Karpas-422 (cell line): ENCODE measurements around the gene ARHGAP22. TPM values are rescaled to one million over a fixed set of nuclear protein-coding genes. Genes with fewer than 3 reads are reported as not detected.

ENCODE experiments used
- DNase-seq: peaks from one replicate; pipeline ENCODE4 v3.0.0-alpha.2; 2015
- H2AFZ ChIP-seq: fragments of 200-600 bp; sonication (generic); 2 replicates; pipeline ENCODE4 v1.6.1; 2014; ENCODE audit warnings: antibody characterized with exemption, low read length, mixed read lengths
- H3K27ac ChIP-seq: fragments of 200-600 bp; sonication (generic); 2 replicates; pipeline ENCODE4 v1.5.1; 2014; ENCODE audit warnings: mild to moderate bottlenecking, low read length, moderate library complexity
- H3K27me3 ChIP-seq: fragments of 200-600 bp; sonication (generic); 2 replicates; pipeline ENCODE4 v1.6.1; 2014; ENCODE audit warnings: low read length, mixed read lengths
- H3K36me3 ChIP-seq: fragments of 200-600 bp; sonication (generic); 2 replicates; pipeline ENCODE4 v1.6.1; 2014; ENCODE audit warnings: low read length, mixed read lengths; ENCODE audit not compliant: insufficient read depth
- H3K4me1 ChIP-seq: fragments of 200-600 bp; sonication (generic); 2 replicates; pipeline ENCODE4 v1.6.1; 2014; ENCODE audit warnings: mild to moderate bottlenecking, low read length, mixed read lengths
- H3K4me2 ChIP-seq: fragments of 200-600 bp; sonication (generic); 2 replicates; pipeline ENCODE4 v1.6.1; 2014; ENCODE audit warnings: low read length, low read depth, mild to moderate bottlenecking; ENCODE audit not compliant: poor library complexity, severe bottlenecking
- H3K4me3 ChIP-seq: fragments of 200-600 bp; sonication (generic); 2 replicates; pipeline ENCODE4 v1.5.1; 2014; ENCODE audit warnings: mild to moderate bottlenecking, antibody characterized with exemption, low read length, mixed read lengths
- H3K79me2 ChIP-seq: fragments of 200-600 bp; sonication (generic); 2 replicates; pipeline ENCODE4 v1.6.1; 2014; ENCODE audit warnings: mild to moderate bottlenecking, low read length, mixed read lengths
- H3K9ac ChIP-seq: fragments of 200-600 bp; sonication (generic); 2 replicates; pipeline ENCODE4 v1.6.0; 2014; ENCODE audit warnings: low read length
- H3K9me2 ChIP-seq: fragments of 200-600 bp; sonication (generic), shearing (Covaris generic); replicated peaks from 2 replicates; pipeline ENCODE4 v1.6.0; 2014; ENCODE audit warnings: mild to moderate bottlenecking, low read length, moderate library complexity; ENCODE audit not compliant: insufficient read depth
- H3K9me3 ChIP-seq: fragments of 300-700, 200-600 bp; sonication (generic); 2 replicates; pipeline ENCODE4 v1.6.1; 2014; ENCODE audit warnings: low read length, mixed read lengths
- H4K20me1 ChIP-seq: fragments of 200-600 bp; sonication (generic); 2 replicates; pipeline ENCODE4 v1.6.1; 2014; ENCODE audit warnings: mild to moderate bottlenecking, antibody characterized with exemption, low read length, low read depth; ENCODE audit not compliant: insufficient read depth
- total RNA-seq: library from RNA; depleted of rRNA; stranded (reverse); fragments of >200 nt; shearing (Covaris generic); gene quantifications from 2 replicates; pipeline ENCODE4 v1.2.3, GENCODE V29; 2014; ENCODE audit warnings: low replicate concordance

Gene ARHGAP22
- total RNA-seq, 1 experiment from 2014 or later = 0.07 TPM

DNA sequence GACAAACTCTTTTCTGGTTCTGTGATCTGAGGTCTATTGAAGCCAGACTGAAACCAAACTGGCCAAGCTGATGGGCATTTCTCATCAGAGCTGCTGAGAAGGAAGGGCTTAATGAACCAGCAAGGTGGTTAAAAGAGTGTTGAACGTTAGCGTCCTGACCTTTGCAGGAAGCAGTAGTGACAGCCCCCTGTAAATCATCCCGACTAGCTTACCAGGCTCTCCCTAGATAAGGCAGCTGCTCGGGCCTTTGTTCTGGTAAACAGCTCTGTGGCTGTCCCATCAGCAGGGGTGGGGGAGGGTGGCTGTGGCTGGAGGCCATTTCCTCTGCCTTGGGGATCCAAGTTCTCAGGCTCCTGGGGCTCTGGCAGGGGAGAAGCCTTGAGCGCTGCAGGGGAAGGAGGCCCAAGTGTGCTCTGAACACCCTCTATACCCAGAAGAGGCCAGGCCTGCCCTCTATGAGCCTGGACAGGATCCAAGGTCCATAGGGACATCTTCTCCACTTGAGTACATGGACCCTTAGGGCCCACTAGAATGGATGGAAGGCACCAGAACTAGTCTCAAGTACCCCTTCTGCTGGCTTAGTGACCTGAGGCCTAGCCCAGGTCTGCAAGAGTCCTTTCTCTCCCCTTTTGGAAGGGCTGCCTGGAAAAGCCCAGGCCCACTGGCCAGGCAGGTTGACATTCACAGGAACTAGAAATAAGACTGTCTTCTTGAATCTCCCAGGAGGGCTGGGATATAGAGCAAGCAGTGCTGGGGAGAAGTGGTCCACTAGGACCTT lies 134.6 kb downstream of the ARHGAP22 start:
- Histone ChIP-seq H2AFZ (no peak overlapping the region), H3K27ac (no peak overlapping the region), H3K4me3 (no peak overlapping the region), H3K9me2 (no peaks in the 10 kb centered on the region), H4K20me1 (no peaks in the 10 kb centered on the region), H3K27me3 (no peaks in the 10 kb centered on the region), H3K79me2 (no peaks in the 10 kb centered on the region), H3K9ac (no peak overlapping the region), H3K9me3 (no peaks in the 10 kb centered on the region), H3K4me1 (no peaks in the 10 kb centered on the region), H3K36me3 (no peaks in the 10 kb centered on the region), H3K4me2 (no peak overlapping the region)
- DNase-seq = no peak

GRCh38 chr10:48469516-48470020 lies 135.3 kb downstream of the ARHGAP22 start:
- Histone ChIP-seq H3K79me2 (no peaks in the 10 kb centered on the region), H3K9me3 (no peaks in the 10 kb centered on the region), H3K27ac (no peak overlapping the region), H3K9ac (no peak overlapping the region), H2AFZ (no peak overlapping the region), H3K4me2 (no peak overlapping the region), H3K4me1 (no peaks in the 10 kb centered on the region), H3K9me2 (no peaks in the 10 kb centered on the region), H4K20me1 (no peaks in the 10 kb centered on the region), H3K36me3 (no peaks in the 10 kb centered on the region), H3K27me3 (no peaks in the 10 kb centered on the region), H3K4me3 (no peak overlapping the region)
- no peak for DNase-seq

GRCh38 chr10:48468866-48469511 lies 135.9 kb downstream of the ARHGAP22 start:
- Histone ChIP-seq H2AFZ (no peak overlapping the region), H3K4me1 (no peaks in the 10 kb centered on the region), H3K36me3 (no peaks in the 10 kb centered on the region), H3K9ac (no peak overlapping the region), H4K20me1 (no peaks in the 10 kb centered on the region), H3K79me2 (no peaks in the 10 kb centered on the region), H3K4me2 (no peak overlapping the region), H3K9me2 (no peaks in the 10 kb centered on the region), H3K9me3 (no peaks in the 10 kb centered on the region), H3K27me3 (no peaks in the 10 kb centered on the region), H3K27ac (no peak overlapping the region), H3K4me3 (no peak overlapping the region)
- DNase-seq = no peak

GRCh38 chr10:48468130-48468790 lies 136.6 kb downstream of the ARHGAP22 start:
- H3K4me3 ChIP-seq = no peak overlapping the region
- H3K9me3 ChIP-seq = no peaks in the 10 kb centered on the region
- no peak overlapping the region for H3K27ac ChIP-seq
- H3K4me1 ChIP-seq = no peaks in the 10 kb centered on the region
- no peaks in the 10 kb centered on the region for H3K9me2 ChIP-seq
- H4K20me1 ChIP-seq = no peaks in the 10 kb centered on the region
- no peaks in the 10 kb centered on the region for H3K36me3 ChIP-seq
- H3K4me2 ChIP-seq = no peak overlapping the region
- H3K79me2 ChIP-seq = no peaks in the 10 kb centered on the region
- no peak overlapping the region for H3K9ac ChIP-seq
- no peak overlapping the region for H2AFZ ChIP-seq
- H3K27me3 ChIP-seq = no peaks in the 10 kb centered on the region
- no peak for DNase-seq

GRCh38 chr10:48467669-48468068 lies 137.2 kb downstream of the ARHGAP22 start:
- H2AFZ ChIP-seq = no peak overlapping the region
- no peak overlapping the region for H3K4me3 ChIP-seq
- no peaks in the 10 kb centered on the region for H3K27me3 ChIP-seq
- H3K9ac ChIP-seq = no peak overlapping the region
- no peaks in the 10 kb centered on the region for H3K9me3 ChIP-seq
- DNase-seq = no peak
- H3K36me3 ChIP-seq = no peaks in the 10 kb centered on the region
- H4K20me1 ChIP-seq = no peaks in the 10 kb centered on the region
- no peak overlapping the region for H3K4me2 ChIP-seq
- no peaks in the 10 kb centered on the region for H3K79me2 ChIP-seq
- no peaks in the 10 kb centered on the region for H3K4me1 ChIP-seq
- no peaks in the 10 kb centered on the region for H3K9me2 ChIP-seq
- H3K27ac ChIP-seq = no peak overlapping the region

- Histone ChIP-seq H3K27me3 (no peaks in the 10 kb centered on the region), H3K79me2 (no peaks in the 10 kb centered on the region), H3K36me3 (no peaks in the 10 kb centered on the region), H4K20me1 (no peaks in the 10 kb centered on the region), H3K4me2 (no peak overlapping the region), H3K4me1 (no peaks in the 10 kb centered on the region), H3K9ac (no peak overlapping the region), H3K4me3 (no peak overlapping the region), H3K27ac (no peak overlapping the region), H3K9me2 (no peaks in the 10 kb centered on the region), H2AFZ (no peak overlapping the region), H3K9me3 (no peaks in the 10 kb centered on the region)
- no peak for DNase-seq
These were observed 138.1 kb downstream of the ARHGAP22 start for GRCh38 chr10:48466611-48467240.

GRCh38 chr10:48465860-48466521 lies 138.9 kb downstream of the ARHGAP22 start:
- no peaks in the 10 kb centered on the region for H3K9me3 ChIP-seq
- H3K4me2 ChIP-seq = no peak overlapping the region
- H3K9ac ChIP-seq = no peak overlapping the region
- no peaks in the 10 kb centered on the region for H3K4me1 ChIP-seq
- no peaks in the 10 kb centered on the region for H3K36me3 ChIP-seq
- no peak for DNase-seq
- no peak overlapping the region for H2AFZ ChIP-seq
- no peaks in the 10 kb centered on the region for H3K79me2 ChIP-seq
- no peak overlapping the region for H3K4me3 ChIP-seq
- H3K9me2 ChIP-seq = no peaks in the 10 kb centered on the region
- no peak overlapping the region for H3K27ac ChIP-seq
- no peaks in the 10 kb centered on the region for H4K20me1 ChIP-seq
- no peaks in the 10 kb centered on the region for H3K27me3 ChIP-seq
